ENCODE measurements around the gene INSRR.

The INSRR gene

DNA sequence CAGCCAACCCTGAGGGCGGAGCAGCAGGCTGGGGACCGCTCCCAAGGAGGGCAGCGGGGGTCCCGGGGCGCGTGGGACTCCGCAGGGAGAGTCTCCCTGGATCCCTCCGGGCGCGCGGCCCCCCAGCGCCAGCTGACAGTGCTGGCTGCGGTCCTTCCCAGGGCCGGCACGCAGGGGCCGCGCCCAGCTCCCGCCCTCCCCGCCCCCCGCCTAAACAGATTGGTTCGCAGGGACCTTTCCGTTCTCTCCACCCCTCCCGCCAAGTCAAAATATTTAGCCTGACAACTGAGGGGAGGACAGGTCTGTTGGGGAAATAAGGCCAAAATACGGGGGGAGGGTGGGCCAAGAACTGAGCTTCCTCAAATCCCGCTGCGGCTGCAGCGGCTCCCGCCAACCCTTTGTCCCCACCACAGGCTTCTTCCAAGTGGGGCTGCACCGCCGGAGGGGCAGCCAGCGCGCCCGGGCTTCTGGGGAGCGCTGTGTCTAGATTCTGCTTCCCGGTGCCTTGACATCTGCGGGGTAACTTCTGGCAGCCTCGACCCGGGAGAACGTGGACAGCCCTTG, at the start of gene INSRR:
TSS of gene INSRR (minus strand) at position 159 of the 564 bp plus-strand sequence. CDS start 496 bp downstream, outside the sequence.
- peak; percentile 65 for DNase-seq

DNA sequence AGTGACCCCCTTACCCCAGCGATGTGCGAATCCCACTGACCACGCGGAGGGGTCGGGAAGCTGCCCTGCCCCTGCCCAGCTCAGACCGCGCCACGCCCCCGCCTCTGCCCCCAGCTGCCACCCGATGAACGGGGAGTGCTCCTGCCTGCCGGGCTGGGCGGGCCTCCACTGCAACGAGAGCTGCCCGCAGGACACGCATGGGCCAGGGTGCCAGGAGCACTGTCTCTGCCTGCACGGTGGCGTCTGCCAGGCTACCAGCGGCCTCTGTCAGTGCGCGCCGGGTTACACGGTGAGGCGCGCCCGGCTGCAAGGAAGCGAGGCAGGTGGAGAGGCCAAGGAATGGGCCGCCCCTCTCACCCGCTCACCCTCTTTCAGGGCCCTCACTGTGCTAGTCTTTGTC, 49.6 kb upstream of the INSRR start:
- DNase-seq = no peak

DNA sequence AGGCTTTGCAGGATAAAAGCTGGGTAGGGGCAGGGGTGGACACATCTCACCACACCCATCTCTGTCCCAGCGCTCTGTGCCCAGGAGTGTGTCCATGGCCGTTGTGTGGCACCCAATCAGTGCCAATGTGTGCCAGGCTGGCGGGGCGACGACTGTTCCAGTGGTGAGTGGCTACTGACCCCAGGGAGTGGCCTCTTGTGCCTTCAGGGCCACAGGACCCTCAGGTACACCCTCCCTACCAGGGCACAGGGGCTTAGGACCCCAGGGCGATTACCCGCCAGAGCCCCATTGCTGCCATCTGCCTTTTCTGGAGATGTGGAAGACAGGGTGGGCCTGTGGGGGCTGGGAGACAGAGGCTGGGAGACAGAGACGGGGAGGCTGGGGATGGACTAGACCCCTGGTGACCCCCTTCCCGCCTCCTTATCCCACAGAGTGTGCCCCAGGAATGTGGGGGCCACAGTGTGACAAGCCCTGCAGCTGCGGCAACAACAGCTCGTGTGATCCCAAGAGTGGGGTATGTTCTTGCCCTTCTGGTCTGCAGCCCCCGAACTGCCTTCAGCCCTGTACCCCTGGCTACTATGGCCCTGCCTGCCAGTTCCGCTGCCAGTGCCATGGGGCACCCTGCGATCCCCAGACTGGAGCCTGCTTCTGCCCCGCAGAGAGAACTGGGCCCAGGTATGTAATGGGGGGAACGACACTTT, 47.4 kb upstream of the INSRR start:
- no peak for DNase-seq

DNA sequence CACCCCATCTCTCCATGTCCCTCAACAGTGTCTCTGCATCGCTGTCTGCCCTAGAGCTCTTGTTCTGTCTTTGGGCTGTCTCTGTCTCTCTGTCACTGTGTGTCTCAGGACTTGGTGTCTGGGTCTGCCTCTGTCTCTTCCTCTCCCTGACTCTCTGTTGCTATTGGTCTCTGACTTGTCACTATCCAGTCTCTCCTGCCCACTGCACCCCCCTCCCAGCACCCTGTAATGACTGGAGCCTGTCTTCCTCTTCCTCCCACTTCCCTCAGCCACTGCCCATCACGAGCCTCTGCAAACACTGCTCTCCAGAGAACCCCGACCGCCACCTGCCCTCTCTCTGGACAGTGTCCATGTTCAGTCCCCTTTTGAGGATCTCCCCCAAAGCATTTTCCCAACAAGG, 46.7 kb upstream of the INSRR start:
- no peak for DNase-seq

DNA sequence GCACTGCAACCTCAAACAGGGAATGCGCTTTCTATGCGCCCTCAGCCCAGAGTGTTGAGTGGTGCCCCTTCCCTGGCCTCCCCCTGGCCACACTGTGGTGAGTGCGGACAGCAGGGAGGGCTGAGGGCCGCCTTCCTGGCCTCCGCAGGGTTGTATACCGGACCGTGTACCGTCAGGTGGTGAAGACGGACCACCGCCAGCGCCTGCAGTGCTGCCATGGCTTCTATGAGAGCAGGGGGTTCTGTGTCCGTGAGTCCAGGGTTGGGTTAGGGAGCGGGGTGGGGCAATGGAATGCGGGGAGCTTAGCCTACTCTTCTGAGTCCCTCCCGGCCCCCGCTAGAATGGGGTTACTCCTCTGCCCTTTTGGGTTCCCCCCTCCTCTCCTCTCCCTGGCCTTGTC, 46.3 kb upstream of the INSRR start:
- DNase-seq = no peak

DNA sequence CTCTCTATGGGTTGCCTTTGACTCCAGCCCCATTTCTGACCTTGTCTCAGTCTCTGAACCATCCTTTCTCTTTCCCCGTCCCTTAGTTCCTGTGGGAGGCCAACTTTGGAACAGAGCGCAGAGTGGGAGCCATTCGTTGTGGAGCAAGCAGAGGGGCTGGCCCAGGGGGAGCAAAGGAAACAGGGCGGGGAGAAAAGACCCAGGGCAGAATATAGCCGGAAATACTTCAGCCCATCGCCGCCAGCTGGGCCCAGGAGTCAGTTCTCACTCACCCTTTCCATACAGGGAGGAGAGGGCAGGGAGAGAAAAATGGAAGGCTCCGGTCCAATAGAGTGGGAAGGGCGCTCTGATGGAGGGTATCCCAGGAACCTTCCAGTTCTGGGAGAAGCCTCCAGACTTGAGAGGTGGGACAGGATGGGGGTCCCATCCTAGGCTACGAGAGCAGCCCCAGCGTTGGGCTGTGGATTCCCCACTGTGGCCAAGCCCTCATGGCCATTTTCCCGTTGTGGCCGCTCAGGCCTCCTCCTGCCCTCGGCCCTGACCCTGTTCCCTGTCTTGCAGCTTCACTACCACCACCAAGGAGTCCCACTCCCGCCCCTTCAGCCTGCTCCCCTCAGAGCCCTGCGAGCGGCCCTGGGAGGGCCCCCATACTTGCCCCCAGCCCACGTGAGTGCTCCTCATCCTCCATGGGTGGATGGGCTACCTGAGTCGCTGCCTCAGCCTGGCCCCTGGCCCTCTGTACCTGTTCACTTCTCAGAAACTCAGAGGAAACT, 45.5 kb upstream of the INSRR start:
- DNase-seq = no peak

DNA sequence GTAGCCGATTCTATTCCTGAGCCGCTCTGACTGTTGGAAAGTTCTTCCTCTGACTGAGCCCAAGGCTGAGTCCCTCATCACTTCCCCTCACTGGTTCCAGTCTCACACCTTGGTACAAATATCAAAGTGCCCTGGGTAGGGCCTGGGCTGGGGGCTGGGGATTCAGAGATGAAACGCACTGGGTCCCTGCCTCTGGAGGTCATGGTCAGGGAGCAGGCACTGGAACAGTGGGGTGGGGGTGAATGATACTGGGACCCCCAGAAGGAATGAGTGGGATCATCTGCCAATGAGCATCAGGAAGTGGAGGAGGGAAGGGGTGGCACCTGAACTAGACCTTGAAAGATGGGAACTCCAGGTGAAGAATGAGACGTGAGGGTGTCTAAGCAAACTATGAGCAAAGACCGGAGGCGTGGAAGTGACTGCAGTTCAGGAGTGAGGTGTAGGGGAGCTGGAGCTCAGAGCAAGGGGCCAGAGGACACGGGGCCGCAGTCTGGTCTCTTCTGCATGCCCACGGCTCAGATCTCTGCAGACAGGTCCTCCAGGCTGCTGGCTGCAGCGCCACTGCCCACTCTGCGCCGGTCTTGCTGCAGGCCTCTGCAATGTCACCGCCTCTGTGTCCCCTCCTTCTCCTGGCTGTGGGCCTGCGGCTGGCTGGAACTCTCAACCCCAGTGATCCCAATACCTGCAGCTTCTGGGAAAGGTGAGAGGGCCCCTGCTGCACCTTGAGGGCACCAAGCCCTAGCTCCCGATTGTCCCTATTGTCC, 44.6 kb upstream of the INSRR start:
- DNase-seq = no peak

DNA sequence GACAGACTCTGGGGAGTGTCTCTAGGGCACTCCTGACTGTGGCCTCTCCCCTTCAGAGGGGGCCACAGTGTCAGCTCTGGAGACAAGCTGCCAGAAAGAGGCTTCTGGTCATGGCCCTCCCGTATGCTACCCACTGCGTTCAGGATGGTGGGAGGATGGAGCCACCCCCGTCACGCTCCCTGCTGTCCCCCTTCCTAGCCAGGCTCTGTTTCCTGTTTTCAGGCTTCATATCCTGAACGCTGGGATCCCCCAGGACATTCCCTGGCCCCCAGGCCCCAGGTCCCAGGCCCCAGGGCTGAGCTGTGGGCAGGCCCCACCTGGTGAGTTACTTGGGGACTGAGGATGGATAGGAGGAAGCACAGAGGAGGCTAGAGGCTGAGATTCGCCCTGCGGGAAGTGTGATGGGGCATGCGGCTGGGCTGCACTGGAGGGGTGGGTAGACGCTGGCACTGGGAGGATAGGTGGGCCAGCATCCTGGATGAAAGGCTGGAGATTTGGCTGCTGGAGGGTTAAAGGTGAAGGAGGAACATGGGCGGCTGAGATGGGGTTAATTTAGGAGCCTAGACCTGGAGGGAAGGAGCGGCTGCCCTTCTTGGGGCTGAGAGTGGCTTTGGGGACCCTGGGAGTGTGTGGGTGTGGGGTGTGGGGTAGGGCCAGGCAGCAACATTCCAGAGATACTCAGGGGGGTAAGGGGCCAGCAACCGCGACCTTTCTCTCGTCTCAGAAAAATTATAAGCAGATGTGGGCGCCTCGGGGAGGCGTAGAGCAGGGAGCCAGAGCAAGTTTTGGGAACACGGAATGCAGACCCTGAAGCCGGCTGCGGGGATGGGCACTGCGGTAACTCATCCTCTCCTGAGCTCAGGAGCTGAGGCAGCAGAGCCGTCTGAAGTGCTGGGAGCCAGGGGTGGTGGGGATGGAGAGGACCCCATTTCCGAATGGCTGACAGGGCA, 43.3 kb upstream of the INSRR start:
- DNase-seq = no peak

DNA sequence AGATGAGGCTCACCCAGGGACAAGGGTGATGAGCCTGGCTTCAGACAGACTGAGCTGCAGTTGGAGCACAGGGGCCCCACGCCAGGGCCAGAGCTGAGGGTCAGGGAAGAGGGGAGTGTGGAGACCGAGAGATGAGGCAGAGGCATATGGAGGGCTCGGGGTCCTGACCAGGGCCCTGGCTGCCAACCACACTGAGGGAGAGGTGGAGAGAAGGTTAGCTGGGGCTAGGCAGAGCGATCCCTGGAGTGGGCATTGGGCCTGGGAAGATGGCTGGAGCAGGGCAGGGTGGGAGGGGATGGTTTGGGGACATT, 42.6 kb upstream of the INSRR start:
- no peak for DNase-seq

DNA sequence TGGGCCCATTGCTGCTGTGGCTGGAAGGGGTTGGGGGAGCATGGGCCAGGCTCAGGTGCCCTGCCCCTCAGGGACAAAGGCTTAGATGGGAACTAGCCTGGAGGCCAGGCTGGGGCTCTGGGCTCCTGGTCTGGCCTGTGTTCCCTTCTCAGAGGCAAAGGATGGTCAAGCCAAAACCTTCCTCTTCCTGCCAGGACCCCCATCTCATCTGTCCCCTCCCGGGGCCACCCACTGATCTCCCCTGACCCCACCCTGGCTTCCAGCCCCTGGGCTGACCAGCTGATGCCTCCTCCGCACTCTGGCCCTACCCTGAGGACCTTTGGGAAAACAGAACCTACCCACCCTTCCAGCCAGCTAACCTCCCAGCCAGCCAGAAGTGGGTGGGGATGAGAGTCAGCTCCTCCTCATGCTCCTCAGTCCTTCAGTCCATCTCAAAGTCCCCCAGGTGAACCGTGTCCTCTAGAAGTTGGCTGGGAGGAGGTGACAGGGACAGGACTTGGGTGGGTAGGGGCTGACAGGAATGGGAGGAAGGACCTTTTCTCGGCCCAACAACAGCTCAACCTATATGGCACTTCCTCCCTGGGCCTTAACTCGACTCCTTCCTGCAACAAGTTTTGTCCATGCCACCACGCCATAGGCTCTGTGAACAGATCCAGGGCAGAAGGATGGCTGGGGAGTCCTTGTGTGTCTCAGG, 42.1 kb upstream of the INSRR start:
- no peak for DNase-seq

DNA sequence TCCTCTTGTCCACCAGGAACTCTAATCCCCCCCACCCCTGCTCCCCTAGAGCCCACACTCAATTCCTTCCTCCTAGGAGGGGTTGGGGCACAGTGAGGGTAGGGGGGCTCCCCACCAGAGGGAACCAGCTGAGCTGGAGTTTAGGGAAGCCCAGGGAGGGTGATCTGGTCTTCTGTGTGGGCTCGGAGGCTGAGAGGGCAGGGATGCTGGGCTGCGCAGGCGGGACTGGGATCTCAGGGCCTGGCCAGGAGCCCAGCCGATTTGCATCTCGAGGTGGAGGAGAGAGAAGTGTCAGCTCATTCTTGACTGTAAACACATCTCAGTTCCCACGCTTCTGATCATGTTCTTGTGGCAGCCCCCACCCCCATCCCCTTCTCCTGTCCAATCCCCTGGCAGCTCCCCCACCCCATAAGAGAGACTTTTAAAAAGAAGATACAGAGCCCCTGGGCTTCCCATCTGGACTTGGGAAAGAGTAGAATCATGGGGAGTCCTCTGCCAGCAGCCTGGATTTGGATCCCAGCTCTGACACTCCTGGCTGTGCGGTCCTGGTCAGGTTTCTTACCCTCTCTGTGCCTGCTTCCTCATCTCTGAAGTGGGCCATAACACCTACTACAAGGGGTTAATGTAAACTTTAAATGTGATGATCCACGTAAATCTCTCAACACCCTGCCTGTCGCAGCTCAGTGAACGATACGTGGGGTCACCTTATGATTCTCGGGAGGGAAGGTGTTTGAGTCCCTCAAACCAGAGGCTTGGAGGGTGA, 41.2 kb upstream of the INSRR start:
- no peak for DNase-seq

DNA sequence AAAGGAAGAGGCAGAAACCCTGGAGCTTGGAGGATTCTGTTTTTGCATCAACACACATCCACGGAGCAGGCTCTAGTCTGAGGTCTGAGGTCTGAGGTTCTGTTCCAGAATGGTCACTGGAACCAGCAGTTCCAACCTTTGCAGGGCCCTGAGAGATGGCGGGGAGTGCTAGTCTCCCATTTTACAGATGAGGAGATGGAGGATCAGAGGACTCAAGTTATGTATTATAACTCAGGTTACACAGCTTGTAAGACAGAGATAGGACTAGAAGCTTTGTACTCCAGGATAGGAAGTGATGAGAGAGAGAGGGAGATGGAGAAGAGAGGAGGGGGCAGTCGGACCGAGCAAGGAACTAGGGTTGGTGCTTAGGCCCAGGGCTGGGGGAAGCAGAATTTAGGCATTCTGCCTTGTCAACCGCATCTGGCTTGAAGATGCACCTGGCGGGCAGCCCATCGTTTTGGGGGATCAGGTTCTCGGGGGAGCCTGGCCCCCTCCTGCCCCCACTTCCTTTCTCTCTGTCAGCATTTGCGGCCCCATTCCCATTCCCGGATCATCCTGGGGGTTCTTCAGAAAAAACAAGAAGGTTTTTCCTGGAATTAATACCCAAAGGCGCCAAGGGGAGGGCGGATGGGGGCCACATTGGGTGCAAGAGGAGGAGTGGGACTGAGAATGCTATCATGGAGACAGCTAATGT, 40.2 kb upstream of the INSRR start:
- no peak for DNase-seq

DNA sequence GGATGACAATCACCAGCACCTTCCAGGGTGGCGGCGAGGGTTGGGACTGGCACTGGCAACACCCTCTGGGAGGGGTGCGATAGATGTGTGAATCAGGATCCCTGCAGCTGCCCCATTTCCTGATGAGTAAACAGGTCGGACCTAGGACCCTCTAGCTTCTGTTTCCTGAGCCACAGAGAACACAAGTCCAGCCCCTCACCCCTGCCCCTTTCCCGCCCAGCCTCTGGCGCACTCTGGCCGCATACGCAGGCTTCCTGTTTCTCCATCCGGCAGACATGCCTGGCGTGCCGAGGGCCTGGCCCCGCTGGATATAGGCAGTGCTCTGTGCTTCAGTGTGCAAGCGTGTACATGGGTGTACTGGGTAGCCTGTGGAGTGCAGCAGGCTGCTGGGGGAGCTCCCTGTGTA, 39.2 kb upstream of the INSRR start:
- no peak for DNase-seq

DNA sequence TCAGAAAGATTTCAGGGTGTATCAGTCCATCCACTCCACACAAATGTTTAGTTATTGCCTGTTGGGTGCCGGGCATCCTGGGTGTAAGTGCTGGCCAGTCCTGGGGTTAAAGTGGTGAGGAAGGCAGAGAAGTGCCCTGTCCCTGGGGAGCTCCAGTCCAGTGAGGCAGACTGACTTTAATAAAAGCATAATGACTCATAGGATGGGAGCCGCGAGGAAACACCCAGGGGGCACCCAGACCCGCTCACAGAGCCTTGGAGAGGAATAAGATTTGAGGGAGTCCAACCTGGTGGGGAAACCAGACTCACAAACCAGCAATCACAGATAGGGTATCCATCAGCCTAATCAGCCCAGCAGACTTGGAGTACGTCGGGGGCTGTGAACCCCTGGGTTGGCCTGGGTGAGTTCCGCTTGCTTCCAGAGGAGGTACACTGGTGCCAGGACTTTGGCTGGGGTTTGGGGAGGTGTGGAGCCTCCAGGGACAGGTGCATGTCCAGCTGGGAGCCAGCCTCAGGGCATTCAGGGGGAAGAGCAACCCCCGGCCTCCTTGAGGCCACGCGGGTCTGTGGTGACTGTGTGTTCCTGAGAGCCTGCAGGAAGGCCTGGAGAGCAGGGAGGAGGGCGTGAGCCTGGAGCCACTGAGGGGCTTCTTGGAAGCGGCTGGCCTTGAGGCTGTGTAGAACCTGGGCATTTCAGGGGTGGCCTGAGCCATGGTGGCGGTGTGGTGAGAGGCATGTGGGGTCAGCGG, 38.3 kb upstream of the INSRR start:
- DNase-seq = no peak

DNA sequence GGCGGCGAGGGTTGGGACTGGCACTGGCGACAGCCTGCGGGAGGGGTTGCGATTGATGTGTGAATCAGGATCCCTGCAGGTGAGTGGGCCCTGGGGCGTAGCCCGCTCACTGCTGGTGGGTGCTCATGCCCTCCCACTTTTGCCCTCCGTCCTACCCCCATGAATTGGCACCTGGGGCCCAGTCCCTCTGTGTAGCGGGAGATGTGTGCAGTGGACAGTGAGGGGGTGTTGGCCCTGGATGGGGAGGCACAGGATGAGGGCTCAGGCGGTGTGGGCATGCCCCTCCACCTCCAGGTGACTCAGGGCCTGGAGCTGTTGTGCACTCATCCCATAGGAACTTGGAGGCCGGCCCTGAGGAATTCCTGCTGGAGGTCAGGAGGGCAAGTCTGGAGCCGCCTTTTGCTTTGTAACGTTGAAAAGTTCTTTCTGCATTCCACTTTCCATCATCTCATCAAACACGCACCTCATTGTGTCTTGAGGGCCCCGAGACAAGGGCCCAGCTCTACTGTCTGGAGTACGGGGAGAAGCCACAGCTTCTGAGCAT, 37.6 kb upstream of the INSRR start:
- no peak for DNase-seq

DNA sequence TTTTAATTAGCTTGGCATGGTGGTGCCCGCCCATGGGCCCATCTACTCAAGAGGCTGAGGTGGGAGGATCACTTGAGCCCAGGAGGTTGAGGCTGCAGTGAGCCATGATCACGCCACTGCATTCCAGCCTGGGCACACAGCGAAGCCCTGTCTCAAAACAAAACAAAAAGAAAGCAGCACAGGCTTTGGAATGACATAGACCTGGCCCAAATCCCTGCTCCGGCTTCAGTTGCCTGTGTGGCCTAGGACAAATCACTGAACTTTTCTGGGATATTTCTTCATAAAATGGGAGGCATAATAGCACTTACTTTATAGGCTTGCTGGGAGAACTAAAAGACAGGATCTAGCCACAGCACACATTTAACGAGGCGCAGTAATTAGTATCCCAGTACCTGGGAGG, 37.0 kb upstream of the INSRR start:
- no peak for DNase-seq

DNA sequence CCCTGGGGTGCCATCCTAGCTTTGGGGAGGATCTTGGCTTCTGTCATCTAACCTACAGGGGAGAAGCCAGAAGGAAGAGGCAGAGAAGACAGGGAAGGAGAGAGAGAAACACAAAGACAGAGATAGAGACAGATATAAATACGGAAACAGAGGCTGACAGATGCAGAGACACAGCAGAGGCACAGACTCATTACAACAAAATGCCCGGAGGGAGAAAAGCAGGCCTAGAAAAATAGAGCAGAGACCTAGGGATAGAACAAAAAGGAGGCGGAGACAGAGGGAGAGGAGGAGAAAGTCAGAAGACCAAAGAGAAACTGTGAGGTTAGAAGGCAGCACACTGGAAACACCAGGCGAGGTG, 36.5 kb upstream of the INSRR start:
- no peak for DNase-seq

DNA sequence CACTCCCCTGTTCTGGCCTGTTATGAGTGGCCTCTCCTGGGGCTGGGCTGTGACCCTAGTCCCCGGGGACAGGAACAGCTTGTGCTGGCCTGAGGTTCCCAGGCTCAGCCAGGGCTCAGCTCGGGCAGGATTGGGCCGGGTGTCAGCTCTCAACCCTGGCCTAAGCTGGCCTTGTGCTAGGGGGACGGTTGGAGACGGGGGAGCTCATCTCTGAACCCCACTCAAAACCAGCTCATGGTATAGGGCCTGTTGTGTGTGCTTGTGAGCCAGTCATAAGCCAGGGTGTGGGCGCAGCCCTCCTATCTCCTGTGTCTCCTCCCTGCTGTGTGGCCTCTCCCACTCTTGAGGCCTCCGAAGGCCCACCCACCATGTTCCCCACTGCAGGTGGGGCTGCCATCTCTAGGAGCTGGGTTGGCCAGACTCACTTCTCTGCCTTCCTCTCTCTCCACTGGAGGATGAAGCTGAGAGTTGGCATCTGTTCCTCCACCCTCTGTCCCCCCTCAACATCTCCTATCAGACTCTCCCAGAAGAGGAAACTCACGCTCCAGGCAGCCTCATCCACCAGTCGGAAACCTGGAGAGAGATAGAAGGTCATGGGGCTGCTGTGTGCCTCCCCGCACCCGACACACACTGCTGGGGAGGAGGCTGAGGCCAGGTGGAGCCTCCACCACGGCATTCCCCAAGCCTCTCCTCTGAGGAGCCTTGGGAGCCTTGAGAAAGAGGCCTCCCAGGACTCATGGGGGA, 36.0 kb upstream of the INSRR start:
- DNase-seq = peak; percentile 29

DNA sequence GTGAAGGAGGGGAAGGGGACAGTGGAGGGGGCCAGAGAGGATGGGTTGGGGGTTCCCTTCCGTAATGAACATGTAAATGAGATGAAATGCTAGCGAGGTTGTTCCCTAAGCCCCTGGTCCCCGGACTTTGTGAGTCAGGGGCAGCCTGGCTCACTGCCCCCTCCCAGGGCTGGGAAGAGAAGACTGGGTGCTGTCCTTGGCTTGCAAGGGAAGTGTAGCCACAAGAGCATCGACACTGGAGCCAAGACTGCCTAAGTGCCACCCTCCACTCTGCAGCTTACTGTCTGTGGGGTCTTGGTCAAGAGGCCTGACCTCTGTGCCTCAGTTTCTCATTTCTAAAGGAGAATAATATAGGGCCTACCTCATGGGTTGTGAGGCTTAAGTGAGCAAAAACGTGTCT, 35.1 kb upstream of the INSRR start:
- peak; percentile 27 for DNase-seq

All from NCI-H82 (cell line).